Superior temporal gyrus (tissue), 1 donor: ENCODE results near the gene NPM3.
"Not testable (repeated sequence)": the region's sequence is repeated elsewhere in the genome, so short reads cannot be mapped to it uniquely, and the experiment has no call there.

Source experiments
- DNase-seq: peaks from one replicate; pipeline ENCODE4 v3.0.0-alpha.2; 2016; ENCODE audit errors: extremely low spot score

Gene NPM3

GRCh38 chr10:101807158-101807557, 23.9 kb upstream of the NPM3 start:
- peak; percentile 59 for DNase-seq

- no peak for DNase-seq
Measured at GRCh38 chr10:101803511-101803910, 20.3 kb upstream of the NPM3 start.

- DNase-seq: no peak
Measured at GRCh38 chr10:101797403-101798059, 14.3 kb upstream of the NPM3 start.

GRCh38 chr10:101793526-101793925, 10.3 kb upstream of the NPM3 start:
- DNase-seq: no peak

- DNase-seq: no peak
Measured at GRCh38 chr10:101789686-101790085, 6.4 kb upstream of the NPM3 start.

GRCh38 chr10:101789231-101789630, 6.0 kb upstream of the NPM3 start:
- not testable (repeated sequence) for DNase-seq

GRCh38 chr10:101785801-101786200, 2.6 kb upstream of the NPM3 start:
- no peak for DNase-seq

GRCh38 chr10:101784558-101784957, 1.3 kb upstream of the NPM3 start:
- no peak for DNase-seq

- DNase-seq: no peak
Measured at GRCh38 chr10:101783736-101784118, 481 bp upstream of the NPM3 start.

GRCh38 chr10:101781984-101782810, 1.0 kb downstream of the NPM3 start:
- DNase-seq: no peak

- no peak for DNase-seq
Measured at GRCh38 chr10:101781655-101781983, 1.6 kb downstream of the NPM3 start.

- peak; percentile 78 for DNase-seq
Measured at GRCh38 chr10:101780818-101781654, 2.2 kb downstream of the NPM3 start.

GRCh38 chr10:101780187-101780817, 2.9 kb downstream of the NPM3 start:
- DNase-seq: no peak

GRCh38 chr10:101779544-101780186, 3.6 kb downstream of the NPM3 start:
- peak; percentile 77 for DNase-seq

- peak; percentile 4 for DNase-seq
Measured at GRCh38 chr10:101778781-101779543, 4.3 kb downstream of the NPM3 start.

GRCh38 chr10:101778151-101778780, 5.0 kb downstream of the NPM3 start:
- DNase-seq: peak; percentile 1

- peak; percentile 3 for DNase-seq
Measured at GRCh38 chr10:101777619-101778145, 5.6 kb downstream of the NPM3 start.

GRCh38 chr10:101776161-101776817, 7.0 kb downstream of the NPM3 start:
- no peak for DNase-seq
